GM19438 (cell line): ENCODE measurements around the gene TFAP2E.

Experiments
- ATAC-seq: cut with Tn5 transposase; IDR thresholded peaks from one replicate; pipeline ENCODE4 v1.9.1; 2021; ENCODE audit warnings: low read depth; ENCODE audit not compliant: unreplicated experiment

The TFAP2E gene

GRCh38 chr1:35591211-35591610, 18.1 kb downstream of the TFAP2E start:
- no peak for ATAC-seq

- no peak for ATAC-seq
Measured at GRCh38 chr1:35592991-35593769, 20.1 kb downstream of the TFAP2E start.

GRCh38 chr1:35594005-35594760, 21.1 kb downstream of the TFAP2E start:
- ATAC-seq, result no peak

- no peak for ATAC-seq
Measured at GRCh38 chr1:35595684-35596083, 22.6 kb downstream of the TFAP2E start.

- no peak for ATAC-seq
Measured at GRCh38 chr1:35597870-35598269, 24.8 kb downstream of the TFAP2E start.

- ATAC-seq, result no peak
Measured at GRCh38 chr1:35598895-35599294, 25.8 kb downstream of the TFAP2E start.

GRCh38 chr1:35599411-35599810, 26.3 kb downstream of the TFAP2E start:
- ATAC-seq, result no peak

GRCh38 chr1:35600593-35600992, 27.5 kb downstream of the TFAP2E start:
- no peak for ATAC-seq

- ATAC-seq, result no peak
Measured at GRCh38 chr1:35603468-35603867, 30.4 kb downstream of the TFAP2E start.

- ATAC-seq, result no peak
Measured at GRCh38 chr1:35603941-35604340, 30.8 kb downstream of the TFAP2E start.

- no peak for ATAC-seq
Measured at GRCh38 chr1:35605071-35605866, 32.2 kb downstream of the TFAP2E start.

GRCh38 chr1:35605867-35606182, 32.7 kb downstream of the TFAP2E start:
- ATAC-seq, result no peak

GRCh38 chr1:35611655-35612054, 38.5 kb downstream of the TFAP2E start:
- no peak for ATAC-seq

GRCh38 chr1:35615440-35615839, 42.3 kb downstream of the TFAP2E start:
- no peak for ATAC-seq

GRCh38 chr1:35619237-35620121, 46.4 kb downstream of the TFAP2E start:
- ATAC-seq, result no peak

GRCh38 chr1:35622510-35623178, 49.5 kb downstream of the TFAP2E start:
- no peak for ATAC-seq

- ATAC-seq, result no peak
Measured at GRCh38 chr1:35623832-35624231, 50.7 kb downstream of the TFAP2E start.

- ATAC-seq, result no peak
Measured at GRCh38 chr1:35629051-35629450, 55.9 kb downstream of the TFAP2E start.

- no peak for ATAC-seq
Measured at GRCh38 chr1:35631396-35631795, 58.3 kb downstream of the TFAP2E start.

- no peak for ATAC-seq
Measured at GRCh38 chr1:35633547-35633946, 60.4 kb downstream of the TFAP2E start.
